ENCODE measurements around the gene TMEM131. TPM values are rescaled to one million over a fixed set of nuclear protein-coding genes. Genes with fewer than 3 reads are reported as not detected.
"Not testable (repeated sequence)": the region's sequence is repeated elsewhere in the genome, so short reads cannot be mapped to it uniquely, and the experiment has no call there.

The TMEM131 gene
- total RNA-seq, 4 donors from 2014 or later, result 39.0 to 58.5 (median 41.3) TPM

DNA sequence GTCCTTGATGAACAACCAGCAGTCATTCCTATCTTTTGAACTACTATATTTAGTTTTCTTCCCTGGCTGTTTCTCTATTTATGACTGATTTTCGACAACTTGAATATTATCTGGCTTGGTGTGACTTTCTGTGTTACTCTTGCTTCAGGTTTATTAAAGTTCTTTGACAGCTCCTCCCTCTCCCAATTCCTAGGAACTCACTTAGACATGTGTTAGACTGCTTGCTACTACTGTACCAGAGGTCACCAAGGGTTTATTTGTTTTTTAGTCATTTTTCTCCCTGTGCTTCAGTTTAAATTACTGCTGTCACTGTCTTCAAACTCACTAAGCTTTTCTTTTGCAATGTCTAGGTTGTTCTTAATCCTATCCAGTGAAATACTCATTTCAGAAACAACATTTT, 90.5 kb downstream of the TMEM131 start:
- no peaks in the 10 kb centered on the region for H3K27me3 ChIP-seq
- no peak overlapping the region for H3K4me3 ChIP-seq
- H3K4me1 ChIP-seq, result no peaks in the 10 kb centered on the region
- TF ChIP-seq POLR2A (IDR thresholded peaks at IDR 0.05) (no peak), EP300 (IDR thresholded peaks at IDR 0.05) (no peak)
- TF ChIP-seq, protein P1, sequence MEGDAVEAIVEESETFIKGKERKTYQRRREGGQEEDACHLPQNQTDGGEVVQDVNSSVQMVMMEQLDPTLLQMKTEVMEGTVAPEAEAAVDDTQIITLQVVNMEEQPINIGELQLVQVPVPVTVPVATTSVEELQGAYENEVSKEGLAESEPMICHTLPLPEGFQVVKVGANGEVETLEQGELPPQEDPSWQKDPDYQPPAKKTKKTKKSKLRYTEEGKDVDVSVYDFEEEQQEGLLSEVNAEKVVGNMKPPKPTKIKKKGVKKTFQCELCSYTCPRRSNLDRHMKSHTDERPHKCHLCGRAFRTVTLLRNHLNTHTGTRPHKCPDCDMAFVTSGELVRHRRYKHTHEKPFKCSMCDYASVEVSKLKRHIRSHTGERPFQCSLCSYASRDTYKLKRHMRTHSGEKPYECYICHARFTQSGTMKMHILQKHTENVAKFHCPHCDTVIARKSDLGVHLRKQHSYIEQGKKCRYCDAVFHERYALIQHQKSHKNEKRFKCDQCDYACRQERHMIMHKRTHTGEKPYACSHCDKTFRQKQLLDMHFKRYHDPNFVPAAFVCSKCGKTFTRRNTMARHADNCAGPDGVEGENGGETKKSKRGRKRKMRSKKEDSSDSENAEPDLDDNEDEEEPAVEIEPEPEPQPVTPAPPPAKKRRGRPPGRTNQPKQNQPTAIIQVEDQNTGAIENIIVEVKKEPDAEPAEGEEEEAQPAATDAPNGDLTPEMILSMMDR (IDR thresholded peaks at IDR 0.05), result no peak
- H3K36me3 ChIP-seq, result peaks cover 0 to 35% (median 0%) of the 10 kb centered on the region in 3 donors
- no peaks in the 10 kb centered on the region for H3K9me3 ChIP-seq
- WGBS, 2 donors, result 100% methylated on average over 1 of the region's 1 CpG
- H3K27ac ChIP-seq, result no peak overlapping the region
- DNase-seq (ENCODE audit: low spot score in 2 of 2), result no peak

DNA sequence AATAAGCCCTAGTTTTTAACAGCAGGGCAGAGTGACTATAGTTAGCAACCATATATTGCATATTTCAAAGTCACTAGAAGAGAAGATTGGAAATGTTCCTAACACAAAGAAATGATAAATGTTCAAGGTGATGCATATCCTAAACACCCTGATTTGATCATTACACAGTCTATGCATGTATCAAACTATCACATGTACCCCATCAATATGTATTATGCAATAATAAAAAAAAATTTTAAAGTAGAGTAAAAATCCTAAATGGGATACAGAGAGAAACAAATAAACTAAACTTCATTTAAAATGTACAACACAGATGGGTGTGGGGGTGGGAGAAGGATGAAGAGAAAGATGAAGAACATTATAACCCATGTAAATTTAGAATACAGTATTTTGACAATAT, 93.9 kb downstream of the TMEM131 start:
- Histone ChIP-seq H3K9me3 (no peaks in the 10 kb centered on the region), H3K36me3 (peaks cover 0 to 22% (median 0%) of the 10 kb centered on the region in 3 donors), H3K27me3 (no peaks in the 10 kb centered on the region), H3K4me1 (no peaks in the 10 kb centered on the region), H3K4me3 (no peak overlapping the region), H3K27ac (no peak overlapping the region)
- no peak for DNase-seq (ENCODE audit: low spot score in 2 of 2)
- TF ChIP-seq POLR2A (IDR thresholded peaks at IDR 0.05), result no peak
- no peak for TF ChIP-seq EP300 (IDR thresholded peaks at IDR 0.05)
- TF ChIP-seq, protein P1 (IDR thresholded peaks at IDR 0.05), result no peak

DNA sequence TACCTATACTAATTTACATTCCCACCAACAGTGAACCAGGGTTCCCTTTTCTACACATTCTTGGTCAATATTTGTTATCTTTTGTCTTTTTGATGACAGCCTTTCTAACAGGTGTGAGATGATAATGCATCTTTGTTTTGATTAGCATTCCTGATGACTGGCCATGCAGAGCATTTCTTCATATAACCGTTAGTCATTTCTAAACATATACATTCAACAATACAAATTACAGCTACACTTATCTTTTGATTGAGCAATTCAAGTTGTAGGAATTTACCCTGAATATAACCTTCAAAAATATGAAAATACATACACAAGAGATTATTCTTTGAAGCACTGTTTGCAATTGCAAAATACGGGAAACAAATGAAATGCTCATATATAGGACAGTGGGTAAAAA, 94.9 kb downstream of the TMEM131 start:
- Histone ChIP-seq H3K27ac (no peak overlapping the region), H3K9me3 (no peaks in the 10 kb centered on the region), H3K4me1 (no peaks in the 10 kb centered on the region), H3K27me3 (no peaks in the 10 kb centered on the region), H3K36me3 (peaks cover 0 to 12% (median 0%) of the 10 kb centered on the region in 3 donors), H3K4me3 (no peak overlapping the region)
- 59 to 85% methylated on average over 2 of the region's 2 CpGs for WGBS, 2 donors
- TF ChIP-seq, protein P1 (IDR thresholded peaks at IDR 0.05), result no peak
- TF ChIP-seq POLR2A (IDR thresholded peaks at IDR 0.05) (no peak), EP300 (IDR thresholded peaks at IDR 0.05) (no peak)
- DNase-seq (ENCODE audit: low spot score in 2 of 2), result no peak

DNA sequence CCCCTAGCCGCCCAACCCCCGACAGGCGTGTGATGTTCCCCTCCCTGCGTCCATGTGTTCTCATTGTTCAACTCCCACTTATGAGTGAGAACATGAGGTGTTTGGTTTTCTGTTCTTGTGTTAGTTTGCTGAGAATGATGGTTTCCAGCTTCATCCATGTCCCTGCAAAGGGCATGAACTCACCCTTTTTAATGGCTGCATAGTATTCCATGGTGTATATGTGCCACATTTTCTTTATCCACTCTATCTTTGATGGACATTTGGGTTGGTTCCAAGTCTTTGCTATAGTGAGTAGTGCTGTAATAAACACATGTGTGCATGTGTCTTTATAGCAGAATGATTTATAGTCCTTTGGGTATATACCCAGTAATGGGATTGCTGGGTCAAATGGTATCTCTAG, 102.7 kb downstream of the TMEM131 start:
- not testable (repeated sequence) for H3K4me1 ChIP-seq; H3K36me3 ChIP-seq; DNase-seq (ENCODE audit: low spot score in 2 of 2); H3K27me3 ChIP-seq; H3K4me3 ChIP-seq; H3K9me3 ChIP-seq; H3K27ac ChIP-seq
- 98 to 99% methylated on average over 4 of the region's 4 CpGs for WGBS, 2 donors

DNA sequence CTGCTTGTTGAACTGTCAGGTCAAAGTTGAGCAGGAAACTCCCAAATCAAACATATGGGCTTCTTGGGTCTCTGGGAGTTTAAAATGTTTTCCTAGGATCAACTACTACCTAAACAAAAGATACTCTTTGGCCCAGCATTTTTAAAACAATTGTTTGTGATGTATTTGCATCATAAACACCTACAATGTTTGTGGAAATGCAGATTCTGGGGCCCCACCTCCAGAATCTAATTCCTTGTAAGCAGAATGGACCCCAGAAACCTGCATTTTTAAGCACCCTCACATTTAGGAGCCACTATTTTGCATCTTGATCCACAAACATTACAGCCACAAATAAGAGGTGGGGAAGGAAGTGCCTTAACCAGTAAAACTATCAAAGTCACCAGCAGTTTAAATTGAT, 104.1 kb downstream of the TMEM131 start:
- H3K36me3 ChIP-seq, result peaks cover 0 to 17% (median 9%) of the 10 kb centered on the region in 3 donors
- no peaks in the 10 kb centered on the region for H3K27me3 ChIP-seq
- no peak overlapping the region for H3K4me3 ChIP-seq
- DNase-seq (ENCODE audit: low spot score in 2 of 2), result no peak
- TF ChIP-seq, protein P1 (IDR thresholded peaks at IDR 0.05), result no peak
- TF ChIP-seq EP300 (IDR thresholded peaks at IDR 0.05), result no peak
- no peak for TF ChIP-seq POLR2A (IDR thresholded peaks at IDR 0.05)
- no peak overlapping the region for H3K27ac ChIP-seq
- H3K4me1 ChIP-seq, result no peaks in the 10 kb centered on the region
- peaks cover 0 to 8% (median 0%) of the 10 kb centered on the region in 4 donors for H3K9me3 ChIP-seq

DNA sequence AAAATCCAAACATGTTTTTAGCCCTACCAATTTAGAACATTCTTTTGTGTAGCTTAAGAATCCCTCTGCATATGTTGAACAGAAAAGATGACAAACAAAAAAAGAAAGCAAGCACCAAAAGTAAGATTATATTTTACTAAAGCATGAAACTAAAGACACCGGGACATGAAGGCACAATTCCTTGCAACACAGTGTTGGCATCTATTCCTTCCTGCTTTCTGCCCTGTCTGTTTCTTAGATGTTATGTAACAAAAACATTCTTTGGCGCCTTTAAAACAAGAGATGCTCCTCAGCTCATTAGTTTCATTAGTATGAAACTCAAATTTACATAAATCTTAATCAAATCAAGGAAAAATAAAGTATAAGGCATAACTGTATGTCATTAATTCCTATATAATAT, 106.6 kb downstream of the TMEM131 start:
- Histone ChIP-seq H3K4me3 (no peak overlapping the region), H3K27me3 (no peaks in the 10 kb centered on the region), H3K9me3 (peaks cover 0 to 21% (median 1%) of the 10 kb centered on the region in 4 donors), H3K27ac (no peak overlapping the region), H3K4me1 (no peaks in the 10 kb centered on the region), H3K36me3 (peaks cover 0 to 31% (median 10%) of the 10 kb centered on the region in 3 donors)
- WGBS, 2 donors, result 91 to 92% methylated on average over 2 of the region's 2 CpGs
- no peak for DNase-seq (ENCODE audit: low spot score in 2 of 2)
- TF ChIP-seq, protein P1 (IDR thresholded peaks at IDR 0.05), result no peak
- TF ChIP-seq POLR2A (IDR thresholded peaks at IDR 0.05), result no peak
- no peak for TF ChIP-seq EP300 (IDR thresholded peaks at IDR 0.05)
